KMS-11 (cell line): ENCODE data around the gene ZBTB34.

Source experiments
- H2AFZ ChIP-seq: fragments of 200-600 bp; sonication (generic); 2 replicates; pipeline ENCODE4 v1.6.1; 2016; ENCODE audit warnings: antibody characterized with exemption, mixed run types, low read depth
- H3K27ac ChIP-seq: fragments of 200-600 bp; sonication (generic); 2 replicates; pipeline ENCODE4 v1.6.1; 2016; ENCODE audit warnings: mild to moderate bottlenecking, mixed run types
- H3K27me3 ChIP-seq: fragments of 200-600 bp; sonication (generic); 2 replicates; pipeline ENCODE4 v1.6.1; 2017; ENCODE audit warnings: mild to moderate bottlenecking, low read depth, mixed run types, moderate library complexity; ENCODE audit not compliant: insufficient read depth
- H3K36me3 ChIP-seq: fragments of 200-600 bp; sonication (generic); 2 replicates; pipeline ENCODE4 v1.6.1; 2017; ENCODE audit warnings: mild to moderate bottlenecking, mixed run types; ENCODE audit not compliant: insufficient read depth
- H3K4me1 ChIP-seq: fragments of 200-600 bp; sonication (generic); 2 replicates; pipeline ENCODE4 v1.6.1; 2016; ENCODE audit warnings: mild to moderate bottlenecking, low read depth, mixed run types; ENCODE audit not compliant: poor library complexity, severe bottlenecking
- H3K4me2 ChIP-seq: fragments of 200-600 bp; sonication (generic); 2 replicates; pipeline ENCODE4 v1.7.0; 2016; ENCODE audit warnings: mild to moderate bottlenecking, mixed run types
- H3K4me3 ChIP-seq: fragments of 200-600 bp; sonication (generic); IDR thresholded peaks from 2 replicates; pipeline ENCODE4 v1.6.1; 2017; ENCODE audit warnings: low read depth, low read length, mixed read lengths; ENCODE audit not compliant: insufficient read depth
- H3K79me2 ChIP-seq: fragments of 200-600 bp; sonication (generic); 2 replicates; pipeline ENCODE4 v1.6.1; 2016; ENCODE audit warnings: low read depth, mixed run types; ENCODE audit not compliant: insufficient read depth
- H3K9ac ChIP-seq: fragments of 200-600 bp; sonication (generic); 2 replicates; pipeline ENCODE4 v1.6.1; 2016; ENCODE audit warnings: mild to moderate bottlenecking, mixed run types
- H4K20me1 ChIP-seq: fragments of 200-600 bp; sonication (generic); 2 replicates; pipeline ENCODE4 v1.6.1; 2016; ENCODE audit warnings: mild to moderate bottlenecking, mixed run types; ENCODE audit not compliant: insufficient read depth
- TF ChIP-seq, protein P1 (sequence below): fragments of 200-600 bp; sonication (generic); conservative IDR thresholded peaks from 2 replicates; pipeline ENCODE4 v1.6.1; 2017; ENCODE audit warnings: low read depth, mild to moderate bottlenecking, antibody characterized with exemption, low read length, moderate library complexity, mixed read lengths

ZBTB34 gene

DNA sequence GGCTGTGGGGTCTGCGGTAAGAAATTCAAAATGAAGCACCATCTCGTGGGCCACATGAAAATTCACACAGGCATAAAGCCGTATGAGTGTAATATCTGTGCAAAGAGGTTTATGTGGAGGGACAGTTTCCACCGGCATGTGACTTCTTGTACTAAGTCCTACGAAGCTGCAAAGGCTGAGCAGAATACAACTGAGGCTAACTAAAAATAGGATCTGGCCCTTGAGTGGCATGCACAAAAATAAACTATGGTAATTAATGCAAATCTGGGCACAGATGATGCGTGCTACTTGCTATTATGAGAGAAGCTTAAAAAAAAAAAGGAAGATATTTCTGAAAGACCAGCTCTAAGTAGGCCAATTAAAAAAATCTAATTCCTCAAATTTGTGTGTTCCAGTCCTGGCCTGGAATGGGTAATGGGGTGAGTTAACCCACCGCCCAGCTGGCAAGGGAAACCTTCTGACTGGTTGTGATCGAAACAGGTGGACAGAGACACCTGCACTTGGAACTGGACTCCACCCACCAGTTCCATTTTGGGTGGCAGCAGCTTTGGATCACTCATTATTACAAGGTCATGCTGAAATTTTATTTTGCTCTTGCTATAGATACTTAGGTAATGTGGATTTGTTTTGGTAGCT, 26.6 kb upstream of the ZBTB34 start:
- TF ChIP-seq, protein P1, sequence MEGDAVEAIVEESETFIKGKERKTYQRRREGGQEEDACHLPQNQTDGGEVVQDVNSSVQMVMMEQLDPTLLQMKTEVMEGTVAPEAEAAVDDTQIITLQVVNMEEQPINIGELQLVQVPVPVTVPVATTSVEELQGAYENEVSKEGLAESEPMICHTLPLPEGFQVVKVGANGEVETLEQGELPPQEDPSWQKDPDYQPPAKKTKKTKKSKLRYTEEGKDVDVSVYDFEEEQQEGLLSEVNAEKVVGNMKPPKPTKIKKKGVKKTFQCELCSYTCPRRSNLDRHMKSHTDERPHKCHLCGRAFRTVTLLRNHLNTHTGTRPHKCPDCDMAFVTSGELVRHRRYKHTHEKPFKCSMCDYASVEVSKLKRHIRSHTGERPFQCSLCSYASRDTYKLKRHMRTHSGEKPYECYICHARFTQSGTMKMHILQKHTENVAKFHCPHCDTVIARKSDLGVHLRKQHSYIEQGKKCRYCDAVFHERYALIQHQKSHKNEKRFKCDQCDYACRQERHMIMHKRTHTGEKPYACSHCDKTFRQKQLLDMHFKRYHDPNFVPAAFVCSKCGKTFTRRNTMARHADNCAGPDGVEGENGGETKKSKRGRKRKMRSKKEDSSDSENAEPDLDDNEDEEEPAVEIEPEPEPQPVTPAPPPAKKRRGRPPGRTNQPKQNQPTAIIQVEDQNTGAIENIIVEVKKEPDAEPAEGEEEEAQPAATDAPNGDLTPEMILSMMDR = no peak
- H4K20me1 ChIP-seq = no peaks in the 10 kb centered on the region
- 0 out of 2 replicates have a peak, but pooled peaks cover 4% of the 10 kb centered on the region for H3K36me3 ChIP-seq
- H3K9ac ChIP-seq = no peak overlapping the region
- H2AFZ ChIP-seq = no peak overlapping the region
- no peak overlapping the region for H3K27ac ChIP-seq
- no peak overlapping the region for H3K4me2 ChIP-seq
- peaks cover 30% of the 10 kb centered on the region for H3K4me1 ChIP-seq
- H3K4me3 ChIP-seq = no peak overlapping the region
- no peaks in the 10 kb centered on the region for H3K27me3 ChIP-seq
- no peaks in the 10 kb centered on the region; the same call in 1 of the 2 replicates for H3K79me2 ChIP-seq

DNA sequence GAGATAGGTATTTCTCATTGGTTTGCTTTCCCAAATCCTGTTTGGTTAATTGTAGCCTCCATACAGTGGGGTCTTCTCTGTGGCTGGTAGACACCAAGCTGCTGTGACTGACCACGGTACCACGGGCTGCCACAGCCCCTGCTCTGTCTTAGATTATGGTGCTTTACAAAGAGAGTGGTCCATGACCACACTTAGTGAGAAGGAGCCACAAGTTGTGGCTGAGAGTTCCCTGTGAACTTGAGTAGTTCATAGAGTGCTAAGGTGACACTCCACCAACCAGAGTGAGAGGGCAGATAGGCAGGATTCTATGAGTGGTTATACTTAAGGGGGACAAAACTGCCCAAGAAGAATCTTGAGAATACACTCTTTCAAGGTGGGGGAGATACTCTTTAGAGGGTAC, 25.8 kb upstream of the ZBTB34 start:
- Histone ChIP-seq H3K4me2 (no peak overlapping the region), H3K4me3 (no peak overlapping the region), H3K4me1 (peaks cover 30% of the 10 kb centered on the region), H4K20me1 (no peaks in the 10 kb centered on the region), H3K27me3 (no peaks in the 10 kb centered on the region), H2AFZ (no peak overlapping the region), H3K27ac (no peak overlapping the region), H3K9ac (no peak overlapping the region), H3K79me2 (no peaks in the 10 kb centered on the region; the same call in 1 of the 2 replicates), H3K36me3 (0 out of 2 replicates have a peak, but pooled peaks cover 4% of the 10 kb centered on the region)
- TF ChIP-seq, protein P1 = no peak

DNA sequence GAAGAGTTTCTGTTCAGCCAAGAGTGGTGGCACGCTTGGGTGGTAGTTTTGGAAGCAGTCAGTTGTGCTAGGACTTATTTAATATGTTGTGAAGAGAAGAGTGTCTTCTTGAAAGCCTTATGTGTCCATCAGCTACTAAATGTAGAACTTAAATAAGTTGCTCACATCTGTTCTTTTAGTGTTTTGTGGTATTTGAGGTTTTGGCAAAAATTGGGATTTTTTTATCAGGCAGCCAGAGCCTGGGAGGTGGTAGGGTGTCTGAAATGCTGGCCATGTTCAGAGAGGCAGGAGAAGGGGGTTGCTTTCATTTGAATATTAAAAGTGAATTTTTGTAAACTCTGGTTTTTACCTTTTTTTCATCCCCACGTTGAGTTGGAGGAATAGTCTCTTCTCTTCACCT, 24.2 kb upstream of the ZBTB34 start:
- no peaks in the 10 kb centered on the region; the same call in 1 of the 2 replicates for H3K79me2 ChIP-seq
- peaks cover 19% of the 10 kb centered on the region for H3K4me1 ChIP-seq
- H4K20me1 ChIP-seq = no peaks in the 10 kb centered on the region
- H3K4me2 ChIP-seq = peak overlapping the region; percentile 31; the same call in 1 of the 2 replicates
- no peak overlapping the region for H3K4me3 ChIP-seq
- H3K27ac ChIP-seq = peak overlapping the region; percentile 15; the same call in 1 of the 2 replicates
- TF ChIP-seq, protein P1 = no peak
- 0 out of 2 replicates have a peak, but pooled peaks cover 4% of the 10 kb centered on the region for H3K36me3 ChIP-seq
- no peak overlapping the region for H3K9ac ChIP-seq
- H2AFZ ChIP-seq = no peak overlapping the region
- H3K27me3 ChIP-seq = no peaks in the 10 kb centered on the region

- Histone ChIP-seq H3K9ac (no peak overlapping the region), H3K4me1 (peaks cover 19% of the 10 kb centered on the region), H2AFZ (no peak overlapping the region), H3K4me3 (no peak overlapping the region), H3K27me3 (no peaks in the 10 kb centered on the region), H3K79me2 (no peaks in the 10 kb centered on the region; the same call in 1 of the 2 replicates), H4K20me1 (no peaks in the 10 kb centered on the region), H3K36me3 (0 out of 2 replicates have a peak, but pooled peaks cover 4% of the 10 kb centered on the region), H3K4me2 (no peak overlapping the region), H3K27ac (no peak overlapping the region)
- TF ChIP-seq, protein P1 = no peak
Measured at GRCh38 chr9:126838055-126838811, 22.2 kb upstream of the ZBTB34 start.
